Lung (tissue), 12 donors: ENCODE measurements around the gene STX10. TPM values are rescaled to one million over a fixed set of nuclear protein-coding genes. Genes with fewer than 3 reads are reported as not detected.
A peak's percentile ranks its signal among the peaks of the same experiment; 100 is the strongest.

Source experiments
- ATAC-seq: fragments of 200-7000 bp; cut with Tn5 transposase; one replicate; pipeline ENCODE4 v1.9.1; 2020; ENCODE audit warnings: moderate number of reproducible peaks; ENCODE audit not compliant: insufficient read depth, low FRiP score
- DNase-seq, 3 donors: peaks; one replicate each; pipeline ENCODE4 v3.0.0-alpha.2; 2013 to 2017
- H3K27ac ChIP-seq, 2 donors: one replicate each; pipeline ENCODE4 v1.5.1; 2013; ENCODE audit warnings: mild to moderate bottlenecking in 2 of 2, moderate library complexity in 2 of 2, control low read depth in 1 of 2, inconsistent platforms in 1 of 2, low read depth in 1 of 2, low read length in 1 of 2
- H3K27me3 ChIP-seq, 3 donors: one replicate each; pipeline ENCODE4 v1.5.1; 2013; ENCODE audit warnings: low read length in 2 of 3; ENCODE audit not compliant: control insufficient read depth in 3 of 3, insufficient read depth in 3 of 3
- H3K36me3 ChIP-seq, 4 donors: one replicate each; pipeline ENCODE4 v1.5.1; 2013; ENCODE audit warnings: low read length in 4 of 4, mild to moderate bottlenecking in 1 of 4, moderate library complexity in 1 of 4; ENCODE audit not compliant: control insufficient read depth in 4 of 4, insufficient read depth in 4 of 4
- H3K4me1 ChIP-seq, 5 donors: one replicate each; pipeline ENCODE4 v1.5.1; 2013; ENCODE audit warnings: low read length in 5 of 5, mild to moderate bottlenecking in 2 of 5, moderate library complexity in 1 of 5; ENCODE audit not compliant: control insufficient read depth in 5 of 5, insufficient read depth in 5 of 5
- H3K4me3 ChIP-seq: one replicate; pipeline ENCODE4 v1.5.1; 2013; ENCODE audit warnings: mild to moderate bottlenecking, control low read depth, moderate library complexity
- H3K9ac ChIP-seq, 2 donors: one replicate each; pipeline ENCODE4 v1.5.1; 2013; ENCODE audit warnings: low read length in 2 of 2, control low read depth in 1 of 2; ENCODE audit not compliant: insufficient read depth in 1 of 2
- H3K9me3 ChIP-seq, 4 donors: one replicate each; pipeline ENCODE4 v1.5.1; 2013; ENCODE audit warnings: low read length in 3 of 4, mild to moderate bottlenecking in 1 of 4, moderate library complexity in 1 of 4; ENCODE audit not compliant: control insufficient read depth in 4 of 4, insufficient read depth in 3 of 4
- WGBS, 2 donors: extraction: QIAGEN DNeasy Blood & Tissue Kit; methylation state at CpG; one replicate each; pipeline ENCODE4 v1.1.7; 2013; 5-methylcytosine and 5-hydroxymethylcytosine counted together
- polyA plus RNA-seq, 2 donors: library from polyadenylated mRNA; stranded (reverse); fragments of 200-250 nt; gene quantifications; one replicate each; pipeline ENCODE4 v1.2.1, GENCODE V29; 2013
- total RNA-seq, 2 donors: library from RNA; depleted of rRNA in 1 of 2; stranded (reverse); fragments of >200 nt in 1 of 2; gene quantifications; one replicate each; pipeline ENCODE4 v1.2.1, GENCODE V29; 2014 to 2021
- TF ChIP-seq, protein P1 (sequence below): IDR thresholded peaks from 2 replicates; pipeline ENCODE4 v1.5.1; 2012; ENCODE audit warnings: mild to moderate bottlenecking; ENCODE audit errors: control extremely low read depth, extremely low read depth
- donor health status: control.
- donor health status: control.
- donor health status: Bipolar disorder and iron deficiency.
- donor health status: healthy.
- donor health status: DM: yes; HTN: yes; CAD: no.

Gene STX10
- total and polyA plus RNA-seq, 4 donors, result 45.8 to 136 (median 111) TPM

DNA sequence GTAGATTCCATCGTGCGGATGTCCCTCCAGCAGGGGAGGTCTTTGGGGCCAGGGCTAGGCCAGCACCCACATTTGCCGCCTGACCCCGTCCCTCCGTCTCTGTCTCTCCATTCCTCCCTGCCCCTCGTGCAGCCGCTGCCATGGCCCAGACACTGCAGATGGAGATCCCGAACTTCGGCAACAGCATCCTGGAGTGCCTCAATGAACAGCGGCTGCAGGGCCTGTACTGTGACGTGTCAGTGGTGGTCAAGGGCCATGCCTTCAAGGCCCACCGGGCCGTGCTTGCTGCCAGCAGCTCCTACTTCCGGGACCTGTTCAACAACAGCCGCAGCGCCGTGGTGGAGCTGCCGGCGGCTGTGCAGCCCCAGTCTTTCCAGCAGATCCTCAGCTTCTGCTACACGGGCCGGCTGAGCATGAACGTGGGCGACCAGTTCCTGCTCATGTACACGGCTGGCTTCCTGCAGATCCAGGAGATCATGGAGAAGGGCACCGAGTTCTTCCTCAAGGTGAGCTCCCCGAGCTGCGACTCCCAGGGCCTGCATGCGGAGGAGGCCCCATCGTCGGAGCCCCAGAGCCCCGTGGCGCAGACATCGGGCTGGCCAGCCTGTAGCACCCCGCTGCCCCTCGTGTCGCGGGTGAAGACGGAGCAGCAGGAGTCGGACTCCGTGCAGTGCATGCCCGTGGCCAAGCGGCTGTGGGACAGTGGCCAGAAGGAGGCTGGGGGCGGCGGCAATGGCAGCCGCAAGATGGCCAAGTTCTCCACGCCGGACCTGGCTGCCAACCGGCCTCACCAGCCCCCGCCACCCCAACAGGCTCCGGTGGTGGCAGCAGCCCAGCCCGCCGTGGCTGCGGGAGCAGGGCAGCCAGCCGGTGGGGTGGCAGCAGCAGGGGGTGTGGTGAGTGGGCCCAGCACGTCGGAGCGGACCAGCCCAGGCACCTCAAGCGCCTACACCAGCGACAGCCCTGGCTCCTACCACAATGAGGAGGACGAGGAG, 14.8 kb downstream of the STX10 start:
- DNase-seq, result no peak
- Histone ChIP-seq H3K9me3 (no peaks in the 10 kb centered on the region), H3K36me3 (peaks cover 3 to 35% (median 11%) of the 10 kb centered on the region in 4 donors), H3K9ac (no peak overlapping the region), H3K4me1 (peaks cover 0 to 20% (median 0%) of the 10 kb centered on the region in 5 donors), H3K27ac (peak overlapping the region; percentile 51 to 67), H3K27me3 (no peaks in the 10 kb centered on the region), H3K4me3 (no peak overlapping the region)
- TF ChIP-seq, protein P1, sequence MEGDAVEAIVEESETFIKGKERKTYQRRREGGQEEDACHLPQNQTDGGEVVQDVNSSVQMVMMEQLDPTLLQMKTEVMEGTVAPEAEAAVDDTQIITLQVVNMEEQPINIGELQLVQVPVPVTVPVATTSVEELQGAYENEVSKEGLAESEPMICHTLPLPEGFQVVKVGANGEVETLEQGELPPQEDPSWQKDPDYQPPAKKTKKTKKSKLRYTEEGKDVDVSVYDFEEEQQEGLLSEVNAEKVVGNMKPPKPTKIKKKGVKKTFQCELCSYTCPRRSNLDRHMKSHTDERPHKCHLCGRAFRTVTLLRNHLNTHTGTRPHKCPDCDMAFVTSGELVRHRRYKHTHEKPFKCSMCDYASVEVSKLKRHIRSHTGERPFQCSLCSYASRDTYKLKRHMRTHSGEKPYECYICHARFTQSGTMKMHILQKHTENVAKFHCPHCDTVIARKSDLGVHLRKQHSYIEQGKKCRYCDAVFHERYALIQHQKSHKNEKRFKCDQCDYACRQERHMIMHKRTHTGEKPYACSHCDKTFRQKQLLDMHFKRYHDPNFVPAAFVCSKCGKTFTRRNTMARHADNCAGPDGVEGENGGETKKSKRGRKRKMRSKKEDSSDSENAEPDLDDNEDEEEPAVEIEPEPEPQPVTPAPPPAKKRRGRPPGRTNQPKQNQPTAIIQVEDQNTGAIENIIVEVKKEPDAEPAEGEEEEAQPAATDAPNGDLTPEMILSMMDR, result no peak
- 95% methylated on average over 60 of the region's 60 CpGs for WGBS, 2 donors
- no peak for ATAC-seq

DNA sequence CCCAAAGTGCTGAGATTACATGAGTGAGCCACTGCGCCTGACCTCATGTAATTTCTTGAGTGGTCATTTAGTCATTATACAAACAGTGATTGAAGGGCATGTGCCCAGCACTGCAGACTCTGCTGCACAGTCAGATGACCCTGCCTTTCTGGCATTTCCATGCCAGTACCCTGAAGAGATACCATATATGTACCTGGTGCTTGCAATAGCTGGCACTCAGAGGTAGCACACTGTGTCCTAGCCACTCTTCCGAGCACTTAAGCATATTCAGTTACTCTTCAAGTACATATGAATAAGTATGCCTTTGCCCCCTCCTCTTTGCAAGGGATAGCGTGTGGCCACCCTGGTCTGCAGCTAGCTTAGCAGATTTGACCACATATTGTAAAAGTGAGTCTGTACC, 15.5 kb downstream of the STX10 start:
- H3K9ac ChIP-seq, result no peak overlapping the region
- TF ChIP-seq, protein P1, result no peak
- ATAC-seq (peak; percentile 82), DNase-seq (no peak)
- no peak overlapping the region for H3K4me3 ChIP-seq
- peak overlapping the region; percentile 51 to 67 for H3K27ac ChIP-seq
- peaks cover 0 to 20% (median 0%) of the 10 kb centered on the region in 5 donors for H3K4me1 ChIP-seq
- no peaks in the 10 kb centered on the region for H3K27me3 ChIP-seq
- peaks cover 3 to 35% (median 11%) of the 10 kb centered on the region in 4 donors for H3K36me3 ChIP-seq
- no peaks in the 10 kb centered on the region for H3K9me3 ChIP-seq
- 75 to 93% methylated on average over 3 of the region's 3 CpGs for WGBS, 2 donors

DNA sequence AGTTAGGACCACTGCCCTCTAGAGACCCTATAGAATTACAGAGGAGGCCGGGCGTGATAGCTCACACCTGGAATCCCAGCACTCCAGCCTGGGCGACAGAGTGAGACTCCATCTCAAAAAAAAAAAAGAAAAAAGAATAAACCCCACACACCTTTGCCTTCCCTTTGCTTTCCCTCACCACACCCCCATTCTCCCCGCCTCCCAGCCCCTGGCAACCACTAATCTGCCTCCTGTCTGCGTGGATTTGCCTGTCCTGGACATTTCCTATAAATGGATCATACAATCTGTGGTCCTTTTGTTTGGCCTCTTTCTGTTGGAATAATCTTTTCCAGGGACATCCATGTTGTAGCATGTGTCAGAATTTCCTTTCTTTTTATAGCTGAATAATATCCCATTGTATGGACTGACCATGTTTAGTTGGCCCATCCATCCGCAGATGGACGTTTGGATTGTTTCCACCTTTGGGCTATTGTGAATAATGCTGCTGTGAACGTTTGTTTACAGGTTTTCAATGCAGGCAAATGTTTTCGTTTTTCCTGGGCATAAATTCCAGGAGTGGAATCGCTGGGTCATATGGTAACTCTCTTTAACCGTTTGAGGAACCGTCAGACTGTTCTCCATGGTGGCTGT, 16.8 kb downstream of the STX10 start:
- Histone ChIP-seq H3K27ac (peak overlapping the region in 1 of 2 donors; percentile 42), H3K9ac (no peak overlapping the region), H3K27me3 (no peaks in the 10 kb centered on the region), H3K36me3 (peaks cover 3 to 32% (median 9%) of the 10 kb centered on the region in 4 donors), H3K4me3 (no peak overlapping the region), H3K4me1 (peaks cover 0 to 20% (median 0%) of the 10 kb centered on the region in 5 donors), H3K9me3 (no peaks in the 10 kb centered on the region)
- DNase-seq (no peak), ATAC-seq (no peak)
- TF ChIP-seq, protein P1, result no peak
- WGBS, 2 donors, result 70 to 77% methylated on average over 12 of the region's 12 CpGs
